ENCODE results near the gene RIPOR2.

DNA sequence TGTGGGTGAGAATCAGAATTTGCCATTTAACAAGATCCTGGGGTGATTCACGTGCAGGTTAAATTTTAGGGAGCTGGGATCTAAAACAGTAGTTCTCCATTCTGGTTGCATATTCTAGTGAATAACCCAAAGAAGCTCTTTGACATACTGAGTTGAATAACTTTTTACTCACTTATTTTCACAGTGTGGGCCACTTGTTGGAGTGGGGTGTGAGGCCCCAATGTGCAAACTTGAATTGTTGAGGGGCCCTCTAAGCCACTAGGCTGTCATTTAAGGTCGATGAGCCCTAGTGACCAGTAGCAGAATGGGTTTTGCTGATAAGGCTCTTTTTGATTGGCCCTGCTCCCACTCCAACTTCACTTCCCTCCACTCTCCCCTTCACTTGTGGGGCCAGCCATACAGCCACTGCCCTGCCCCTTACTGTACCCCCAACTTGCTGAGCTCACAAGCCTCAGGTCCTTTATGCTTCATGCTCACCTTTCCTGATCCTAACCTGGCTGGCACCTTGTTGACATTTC, 33.6 kb upstream of the RIPOR2 start:
- TF ChIP-seq, protein P1, sequence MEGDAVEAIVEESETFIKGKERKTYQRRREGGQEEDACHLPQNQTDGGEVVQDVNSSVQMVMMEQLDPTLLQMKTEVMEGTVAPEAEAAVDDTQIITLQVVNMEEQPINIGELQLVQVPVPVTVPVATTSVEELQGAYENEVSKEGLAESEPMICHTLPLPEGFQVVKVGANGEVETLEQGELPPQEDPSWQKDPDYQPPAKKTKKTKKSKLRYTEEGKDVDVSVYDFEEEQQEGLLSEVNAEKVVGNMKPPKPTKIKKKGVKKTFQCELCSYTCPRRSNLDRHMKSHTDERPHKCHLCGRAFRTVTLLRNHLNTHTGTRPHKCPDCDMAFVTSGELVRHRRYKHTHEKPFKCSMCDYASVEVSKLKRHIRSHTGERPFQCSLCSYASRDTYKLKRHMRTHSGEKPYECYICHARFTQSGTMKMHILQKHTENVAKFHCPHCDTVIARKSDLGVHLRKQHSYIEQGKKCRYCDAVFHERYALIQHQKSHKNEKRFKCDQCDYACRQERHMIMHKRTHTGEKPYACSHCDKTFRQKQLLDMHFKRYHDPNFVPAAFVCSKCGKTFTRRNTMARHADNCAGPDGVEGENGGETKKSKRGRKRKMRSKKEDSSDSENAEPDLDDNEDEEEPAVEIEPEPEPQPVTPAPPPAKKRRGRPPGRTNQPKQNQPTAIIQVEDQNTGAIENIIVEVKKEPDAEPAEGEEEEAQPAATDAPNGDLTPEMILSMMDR (IDR thresholded peaks at IDR 0.05; ENCODE audit: low read depth, low read length): no peak
- TF ChIP-seq EZH2phosphoT487 (IDR thresholded peaks at IDR 0.05; ENCODE audit: low read depth): no peak

All from OCI-LY3 (cell line).